ENCODE measurements around the gene MIER3. TPM values are rescaled to one million over a fixed set of nuclear protein-coding genes. Genes with fewer than 3 reads are reported as not detected.
"Not testable (repeated sequence)": the region's sequence is repeated elsewhere in the genome, so short reads cannot be mapped to it uniquely, and the experiment has no call there.

Gene MIER3
- total RNA-seq, 2 experiments from 2014 or later: 16.5 to 17.2 TPM

DNA sequence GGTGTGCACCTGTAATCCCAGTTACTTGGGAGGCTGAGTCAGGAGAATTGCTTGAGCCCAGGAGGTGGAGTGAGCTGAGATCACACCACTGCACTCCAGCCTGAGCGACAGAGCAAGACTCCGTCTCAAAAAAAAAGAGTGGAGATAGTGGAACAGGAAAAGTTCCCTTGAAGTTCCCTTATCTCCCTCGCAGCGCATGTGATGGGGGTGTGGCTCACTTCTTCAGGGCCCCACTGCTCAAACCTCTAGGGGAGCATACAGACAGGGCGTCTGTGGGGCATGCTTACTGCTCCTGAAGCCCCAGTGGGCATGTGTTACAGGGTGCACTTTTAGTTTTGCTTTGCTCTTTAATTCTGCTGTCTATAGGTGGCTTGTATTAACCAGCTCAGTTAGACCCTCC is 27.6 kb upstream of the MIER3 start:
- H3K9me3 Mint-ChIP-seq; DNase-seq; H3K4me3 Mint-ChIP-seq; POLR2A ChIA-PET; intact Hi-C loops (cut with micrococcal nuclease); H3K36me3 Mint-ChIP-seq; H3K27me3 Mint-ChIP-seq; H3K27ac Mint-ChIP-seq: not testable (repeated sequence)
- CTCF ChIA-PET: interaction anchor here (1.6 kb wide), 1 partner anchor 18 kb away, joined by 7 read pairs; no protein-coding TSS in a partner anchor
- peaks cover 11% of the 10 kb centered on the region for H3K4me1 Mint-ChIP-seq (ENCODE audit: low read depth)

- Mint-ChIP-seq H3K27me3 (no peaks in the 10 kb centered on the region), H3K4me3 (no peak overlapping the region), H3K4me1 (ENCODE audit: low read depth) (no peaks in the 10 kb centered on the region), H3K27ac (no peak overlapping the region), H3K9me3 (no peaks in the 10 kb centered on the region), H3K36me3 (no peaks in the 10 kb centered on the region)
- ChIA-PET CTCF (no interaction called here), POLR2A (no interaction called here)
- intact Hi-C loops (cut with micrococcal nuclease): no loop called here
- DNase-seq: no peak
These were observed 25.9 kb upstream of the MIER3 start for GRCh38 chr5:56977822-56978221.

GRCh38 chr5:56977021-56977420 is 25.1 kb upstream of the MIER3 start:
- Mint-ChIP-seq H3K36me3 (no peaks in the 10 kb centered on the region), H3K9me3 (no peaks in the 10 kb centered on the region), H3K27ac (no peak overlapping the region), H3K4me3 (no peak overlapping the region), H3K27me3 (peaks cover 2% of the 10 kb centered on the region), H3K4me1 (ENCODE audit: low read depth) (no peaks in the 10 kb centered on the region)
- ChIA-PET POLR2A (no interaction called here), CTCF (no interaction called here)
- DNase-seq: no peak
- intact Hi-C loops (cut with micrococcal nuclease): no loop called here

- Mint-ChIP-seq H3K36me3 (no peaks in the 10 kb centered on the region), H3K27me3 (peaks cover 2% of the 10 kb centered on the region), H3K4me1 (ENCODE audit: low read depth) (no peaks in the 10 kb centered on the region), H3K9me3 (no peaks in the 10 kb centered on the region), H3K27ac (no peak overlapping the region), H3K4me3 (no peak overlapping the region)
- CTCF ChIA-PET: no interaction called here
- intact Hi-C loops (cut with micrococcal nuclease): no loop called here
- no peak for DNase-seq
- POLR2A ChIA-PET: no interaction called here
These were observed 22.3 kb upstream of the MIER3 start for GRCh38 chr5:56974241-56974640.

DNA sequence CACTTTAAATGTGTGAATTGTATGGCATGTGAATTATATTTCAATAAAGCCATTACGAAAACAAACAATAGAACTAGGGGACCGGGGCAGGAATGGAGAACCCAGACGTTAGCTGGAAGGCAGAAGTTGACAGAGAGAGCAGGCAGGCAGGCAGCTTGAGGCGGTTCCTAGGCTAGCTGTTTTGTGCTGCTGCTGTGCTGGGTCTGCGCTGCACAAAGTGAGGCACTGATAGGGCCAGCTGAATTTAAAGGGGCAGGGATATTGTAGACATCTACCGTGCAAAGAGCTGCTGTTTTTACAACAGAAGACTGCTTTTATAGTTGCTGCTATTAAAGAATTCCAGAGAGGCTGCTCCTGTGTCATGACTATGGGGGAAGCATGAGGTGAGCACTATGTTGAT is 21.6 kb upstream of the MIER3 start:
- Mint-ChIP-seq H3K27ac (no peak overlapping the region), H3K36me3 (no peaks in the 10 kb centered on the region), H3K4me1 (ENCODE audit: low read depth) (no peaks in the 10 kb centered on the region), H3K27me3 (peaks cover 2% of the 10 kb centered on the region), H3K9me3 (no peaks in the 10 kb centered on the region), H3K4me3 (no peak overlapping the region)
- DNase-seq: no peak
- POLR2A ChIA-PET: no interaction called here
- intact Hi-C loops (cut with micrococcal nuclease): no loop called here
- CTCF ChIA-PET: no interaction called here

- Mint-ChIP-seq H3K36me3 (no peaks in the 10 kb centered on the region), H3K4me3 (no peak overlapping the region), H3K27me3 (peaks cover 4% of the 10 kb centered on the region), H3K9me3 (no peaks in the 10 kb centered on the region), H3K27ac (no peak overlapping the region), H3K4me1 (ENCODE audit: low read depth) (no peaks in the 10 kb centered on the region)
- POLR2A ChIA-PET: no interaction called here
- intact Hi-C loops (cut with micrococcal nuclease): no loop called here
- CTCF ChIA-PET: no interaction called here
- no peak for DNase-seq
These were observed 19.4 kb upstream of the MIER3 start for GRCh38 chr5:56971275-56971674.

DNA sequence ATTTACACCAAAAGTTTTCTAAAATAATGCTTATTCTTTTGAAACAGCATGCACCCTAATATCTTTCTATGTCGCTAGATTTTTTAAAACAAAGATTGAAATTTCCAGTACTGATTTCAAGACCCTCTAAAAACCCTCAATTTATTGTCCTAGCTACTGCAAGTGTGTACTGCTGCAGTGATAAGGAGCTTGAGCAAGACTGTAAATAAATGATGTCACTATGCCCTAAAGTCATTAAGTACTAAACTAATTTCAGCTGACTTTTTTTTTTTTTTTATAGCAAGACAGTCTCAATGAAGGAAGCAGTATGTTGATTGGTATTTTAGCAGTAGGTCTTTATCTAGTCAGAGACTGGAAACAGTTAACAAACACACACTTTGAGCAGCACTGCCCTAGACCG is 12.2 kb upstream of the MIER3 start:
- ChIA-PET POLR2A (no interaction called here), CTCF (interaction anchor here (0.6 kb wide), 1 partner anchor 375 kb away, joined by 3 read pairs; no protein-coding TSS in a partner anchor)
- no peak overlapping the region for H3K4me3 Mint-ChIP-seq
- H3K27me3 Mint-ChIP-seq: peaks cover 23% of the 10 kb centered on the region
- DNase-seq: no peak
- no peaks in the 10 kb centered on the region for H3K36me3 Mint-ChIP-seq
- H3K4me1 Mint-ChIP-seq (ENCODE audit: low read depth): no peaks in the 10 kb centered on the region
- intact Hi-C loops (cut with micrococcal nuclease): no loop called here
- H3K9me3 Mint-ChIP-seq: no peaks in the 10 kb centered on the region
- H3K27ac Mint-ChIP-seq: no peak overlapping the region

- H3K27ac Mint-ChIP-seq: no peak overlapping the region
- H3K4me3 Mint-ChIP-seq: no peak overlapping the region
- DNase-seq: no peak
- no peaks in the 10 kb centered on the region for H3K36me3 Mint-ChIP-seq
- intact Hi-C loops (cut with micrococcal nuclease): no loop called here
- ChIA-PET POLR2A (no interaction called here), CTCF (no interaction called here)
- H3K27me3 Mint-ChIP-seq: peaks cover 27% of the 10 kb centered on the region
- no peaks in the 10 kb centered on the region for H3K9me3 Mint-ChIP-seq
- no peaks in the 10 kb centered on the region for H3K4me1 Mint-ChIP-seq (ENCODE audit: low read depth)
These were observed 11.3 kb upstream of the MIER3 start for GRCh38 chr5:56963246-56963645.

DNA sequence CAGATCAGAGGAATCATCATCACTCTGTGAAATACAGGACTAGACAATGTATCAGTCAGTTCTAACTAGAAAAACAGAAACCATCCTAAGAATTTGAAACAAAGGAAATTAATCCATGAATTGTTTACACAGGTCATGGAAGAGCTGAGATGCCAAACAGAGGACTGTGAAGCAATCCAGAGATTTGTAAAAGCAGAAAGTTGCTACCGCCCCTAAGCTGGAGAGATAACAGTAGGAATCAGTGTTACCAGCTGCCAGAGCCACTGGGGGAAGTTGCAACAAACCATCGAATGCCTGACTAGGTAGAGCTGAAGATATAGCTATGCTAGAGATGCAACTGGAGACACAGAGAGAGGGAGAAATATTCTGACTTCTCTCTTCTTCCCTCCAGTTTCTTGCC is 10.4 kb upstream of the MIER3 start:
- Mint-ChIP-seq H3K27me3 (peaks cover 25% of the 10 kb centered on the region), H3K4me1 (ENCODE audit: low read depth) (no peaks in the 10 kb centered on the region)
- no peak for DNase-seq

DNA sequence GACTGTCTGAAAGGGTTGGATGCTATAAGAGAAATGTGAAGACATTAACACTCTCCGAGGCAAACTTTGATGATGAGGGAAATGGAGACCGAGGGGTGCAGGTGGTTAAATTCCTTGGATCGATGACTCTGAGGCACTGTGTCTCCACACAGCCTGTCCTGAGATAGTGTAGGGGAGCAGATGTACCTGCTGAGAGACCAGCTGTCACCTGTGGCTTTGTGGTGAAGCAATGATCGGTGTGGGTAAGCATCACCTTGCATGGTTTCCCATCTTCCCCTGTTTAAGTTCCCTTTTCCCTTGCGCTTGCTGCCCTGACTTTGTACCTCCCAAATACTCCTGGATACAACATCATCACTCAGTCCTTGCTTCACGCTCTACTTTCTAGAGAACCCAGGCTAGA is 9.8 kb upstream of the MIER3 start:
- no peak for DNase-seq
- Mint-ChIP-seq H3K4me1 (ENCODE audit: low read depth) (no peaks in the 10 kb centered on the region), H3K9me3 (no peaks in the 10 kb centered on the region), H3K4me3 (no peak overlapping the region), H3K27ac (no peak overlapping the region), H3K36me3 (no peaks in the 10 kb centered on the region), H3K27me3 (peaks cover 25% of the 10 kb centered on the region)
- ChIA-PET CTCF (no interaction called here), POLR2A (no interaction called here)
- intact Hi-C loops (cut with micrococcal nuclease): no loop called here

More for the DNA sequence above, 10.4 kb upstream of the MIER3 start:
- no peaks in the 10 kb centered on the region for H3K36me3 Mint-ChIP-seq
- no peak overlapping the region for H3K4me3 Mint-ChIP-seq
- POLR2A ChIA-PET: no interaction called here
- no peak overlapping the region for H3K27ac Mint-ChIP-seq
- no peaks in the 10 kb centered on the region for H3K9me3 Mint-ChIP-seq
- CTCF ChIA-PET: no interaction called here
- intact Hi-C loops (cut with micrococcal nuclease): no loop called here

GRCh38 chr5:56959326-56959725 is 7.4 kb upstream of the MIER3 start:
- intact Hi-C loops (cut with micrococcal nuclease): no loop called here
- ChIA-PET POLR2A (no interaction called here), CTCF (interaction anchor here (0.8 kb wide), 1 partner anchor 179 kb away, joined by 3 read pairs; no protein-coding TSS in a partner anchor)
- no peak for DNase-seq
- H3K4me3 Mint-ChIP-seq: no peak overlapping the region
- H3K36me3 Mint-ChIP-seq: no peaks in the 10 kb centered on the region
- no peaks in the 10 kb centered on the region for H3K4me1 Mint-ChIP-seq (ENCODE audit: low read depth)
- H3K9me3 Mint-ChIP-seq: no peaks in the 10 kb centered on the region
- H3K27ac Mint-ChIP-seq: no peak overlapping the region
- H3K27me3 Mint-ChIP-seq: peaks cover 27% of the 10 kb centered on the region

- Mint-ChIP-seq H3K9me3 (no peaks in the 10 kb centered on the region), H3K27me3 (peaks cover 27% of the 10 kb centered on the region), H3K4me1 (ENCODE audit: low read depth) (no peaks in the 10 kb centered on the region), H3K36me3 (no peaks in the 10 kb centered on the region), H3K27ac (no peak overlapping the region), H3K4me3 (no peak overlapping the region)
- intact Hi-C loops (cut with micrococcal nuclease): no loop called here
- CTCF ChIA-PET: interaction anchor here (0.8 kb wide), 1 partner anchor 180 kb away, joined by 3 read pairs; no protein-coding TSS in a partner anchor
- no peak for DNase-seq
- POLR2A ChIA-PET: no interaction called here
These were observed 6.7 kb upstream of the MIER3 start for GRCh38 chr5:56958595-56958994.

GRCh38 chr5:56954262-56954661 is 2.3 kb upstream of the MIER3 start:
- intact Hi-C loops (cut with micrococcal nuclease): loop anchor here (5.0 kb wide), 1 partner anchor 137 kb away; the partner anchor contains the start of gene MAP3K1
- H3K27me3 Mint-ChIP-seq: peaks cover 15% of the 10 kb centered on the region
- H3K36me3 Mint-ChIP-seq: no peaks in the 10 kb centered on the region
- DNase-seq: no peak
- no peaks in the 10 kb centered on the region for H3K9me3 Mint-ChIP-seq
- ChIA-PET POLR2A (interaction anchor here (1.1 kb wide), 1 partner anchor 45 kb away, joined by 3 read pairs; the partner anchor contains the start of gene SETD9), CTCF (no interaction called here)
- peaks cover 15% of the 10 kb centered on the region for H3K4me1 Mint-ChIP-seq (ENCODE audit: low read depth)
- H3K27ac Mint-ChIP-seq: no peak overlapping the region
- H3K4me3 Mint-ChIP-seq: no peak overlapping the region

All from activated CD4-positive, alpha-beta memory T cell treated with anti-CD3 and anti-CD28 coated beads for 36 hours (primary cell).